Mesothelial cell of epicardium (in vitro differentiated cells): Measurements from ENCODE around the gene ADM2. TPM values are rescaled to one million over a fixed set of nuclear protein-coding genes. Genes with fewer than 3 reads are reported as not detected.

Experiments
- DNase-seq, 2 experiments: peaks; one replicate each; pipeline ENCODE4 v3.0.0; 2021; ENCODE audit warnings: low spot score in 2 of 2; ENCODE audit not compliant: unreplicated experiment in 2 of 2
- H3K27ac Mint-ChIP-seq: 2 replicates; pipeline ENCODE4 v1.8.0; 2021; ENCODE audit warnings: mixed read lengths
- H3K27me3 Mint-ChIP-seq: 2 replicates; pipeline ENCODE4 v1.8.0; 2021; ENCODE audit warnings: low read depth, mixed read lengths
- H3K36me3 Mint-ChIP-seq: 2 replicates; pipeline ENCODE4 v1.8.0; 2021; ENCODE audit warnings: mixed read lengths
- H3K4me1 Mint-ChIP-seq: 2 replicates; pipeline ENCODE4 v1.8.0; 2021; ENCODE audit warnings: mixed read lengths
- H3K4me3 Mint-ChIP-seq: 2 replicates; pipeline ENCODE4 v1.8.0; 2021; ENCODE audit warnings: mild to moderate bottlenecking, moderate library complexity, mixed read lengths
- H3K9me3 Mint-ChIP-seq: 2 replicates; pipeline ENCODE4 v1.8.0; 2021; ENCODE audit warnings: mixed read lengths
- total RNA-seq: library from RNA; stranded (reverse); gene quantifications from 3 replicates; pipeline ENCODE4 v1.2.1, GENCODE V29; 2021
- TF ChIP-seq, protein P1 (sequence below): fragments of 200-600 bp; sonication (generic); IDR thresholded peaks from one replicate; pipeline ENCODE4 v1.5.0; 2021; ENCODE audit warnings: antibody characterized with exemption; ENCODE audit not compliant: unreplicated experiment

Gene ADM2
- total RNA-seq, 1 donor from 2014 or later: 1.4 TPM

DNA sequence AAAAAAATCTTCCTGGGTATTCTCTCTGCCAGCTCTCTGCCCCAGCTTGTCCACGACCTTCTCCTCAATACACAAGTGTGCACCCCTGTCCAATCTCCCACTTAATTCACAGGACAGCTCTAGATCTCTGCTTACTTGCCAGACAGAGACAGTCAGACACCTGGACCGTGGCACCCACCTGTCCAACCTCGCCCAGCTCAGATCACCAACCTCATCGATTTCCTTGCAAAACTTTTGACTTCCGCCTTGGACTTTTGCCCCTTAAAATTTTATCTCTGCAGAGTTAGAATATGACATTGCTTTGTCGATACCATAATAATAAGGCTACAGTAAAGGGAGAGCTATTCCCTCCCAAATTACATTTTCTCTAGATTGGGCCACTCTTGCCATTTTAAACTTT, 15.8 kb downstream of the ADM2 start:
- TF ChIP-seq, protein P1, sequence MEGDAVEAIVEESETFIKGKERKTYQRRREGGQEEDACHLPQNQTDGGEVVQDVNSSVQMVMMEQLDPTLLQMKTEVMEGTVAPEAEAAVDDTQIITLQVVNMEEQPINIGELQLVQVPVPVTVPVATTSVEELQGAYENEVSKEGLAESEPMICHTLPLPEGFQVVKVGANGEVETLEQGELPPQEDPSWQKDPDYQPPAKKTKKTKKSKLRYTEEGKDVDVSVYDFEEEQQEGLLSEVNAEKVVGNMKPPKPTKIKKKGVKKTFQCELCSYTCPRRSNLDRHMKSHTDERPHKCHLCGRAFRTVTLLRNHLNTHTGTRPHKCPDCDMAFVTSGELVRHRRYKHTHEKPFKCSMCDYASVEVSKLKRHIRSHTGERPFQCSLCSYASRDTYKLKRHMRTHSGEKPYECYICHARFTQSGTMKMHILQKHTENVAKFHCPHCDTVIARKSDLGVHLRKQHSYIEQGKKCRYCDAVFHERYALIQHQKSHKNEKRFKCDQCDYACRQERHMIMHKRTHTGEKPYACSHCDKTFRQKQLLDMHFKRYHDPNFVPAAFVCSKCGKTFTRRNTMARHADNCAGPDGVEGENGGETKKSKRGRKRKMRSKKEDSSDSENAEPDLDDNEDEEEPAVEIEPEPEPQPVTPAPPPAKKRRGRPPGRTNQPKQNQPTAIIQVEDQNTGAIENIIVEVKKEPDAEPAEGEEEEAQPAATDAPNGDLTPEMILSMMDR: no peak
- no peaks in the 10 kb centered on the region for H3K9me3 Mint-ChIP-seq
- H3K27me3 Mint-ChIP-seq: no peaks in the 10 kb centered on the region
- no peak overlapping the region for H3K27ac Mint-ChIP-seq
- peaks cover 2% of the 10 kb centered on the region for H3K4me1 Mint-ChIP-seq
- no peak for DNase-seq
- H3K36me3 Mint-ChIP-seq: no peaks in the 10 kb centered on the region
- no peak overlapping the region for H3K4me3 Mint-ChIP-seq

DNA sequence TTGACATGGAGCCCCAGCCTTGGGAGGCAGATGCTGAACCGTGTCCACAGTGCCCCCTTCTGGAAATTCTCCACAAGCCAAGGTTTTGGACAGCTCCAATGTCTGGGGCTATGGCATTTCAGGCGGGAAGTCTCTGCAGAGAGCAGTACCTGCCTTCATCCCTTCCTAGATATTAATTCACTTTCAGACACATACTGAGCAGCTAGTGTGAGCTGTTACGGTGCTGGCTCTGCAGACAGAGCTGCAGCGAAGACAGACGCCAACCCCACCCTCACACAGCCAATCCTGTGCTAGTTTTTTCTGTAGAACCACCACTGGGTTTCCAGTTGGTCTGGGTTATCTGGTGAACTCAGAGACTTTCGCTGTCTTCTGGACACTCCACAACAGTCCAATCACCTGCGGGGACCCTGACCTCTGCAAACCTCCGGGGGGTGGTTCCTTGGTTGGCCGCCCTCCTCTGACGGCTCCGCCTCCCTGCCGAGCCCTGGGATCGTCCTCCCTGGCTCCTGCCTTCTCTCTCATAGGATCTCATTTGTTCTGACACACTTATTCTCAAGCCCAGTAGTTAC, 17.1 kb downstream of the ADM2 start:
- no peaks in the 10 kb centered on the region for H3K27me3 Mint-ChIP-seq
- H3K27ac Mint-ChIP-seq: no peak overlapping the region
- H3K4me3 Mint-ChIP-seq: no peak overlapping the region
- peaks cover 2% of the 10 kb centered on the region for H3K4me1 Mint-ChIP-seq
- no peaks in the 10 kb centered on the region for H3K36me3 Mint-ChIP-seq
- TF ChIP-seq, protein P1: peak; percentile 50
- DNase-seq: no peak
- no peaks in the 10 kb centered on the region for H3K9me3 Mint-ChIP-seq

DNA sequence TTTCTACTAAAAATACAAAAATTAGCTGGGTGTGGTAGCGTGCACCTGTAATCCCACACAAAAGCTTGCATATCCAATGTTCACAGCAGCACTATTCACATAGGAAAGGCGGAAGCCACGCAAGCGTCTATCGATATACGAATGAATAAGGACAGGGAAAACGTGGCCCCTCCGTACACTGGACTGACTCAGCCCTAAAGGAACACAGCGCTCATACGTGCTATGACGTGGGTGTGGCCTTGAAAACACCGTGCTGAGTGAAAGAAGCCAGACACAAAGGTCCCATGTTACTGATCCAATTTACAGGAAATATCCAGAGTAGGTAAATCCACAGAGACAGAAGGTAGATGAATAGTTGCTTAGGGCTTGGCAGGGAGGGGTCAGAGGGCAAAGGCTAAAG, 19.1 kb downstream of the ADM2 start:
- TF ChIP-seq, protein P1: no peak
- no peaks in the 10 kb centered on the region for H3K9me3 Mint-ChIP-seq
- no peak overlapping the region for H3K4me3 Mint-ChIP-seq
- H3K27me3 Mint-ChIP-seq: no peaks in the 10 kb centered on the region
- H3K36me3 Mint-ChIP-seq: no peaks in the 10 kb centered on the region
- DNase-seq: no peak
- no peak overlapping the region for H3K27ac Mint-ChIP-seq
- H3K4me1 Mint-ChIP-seq: peaks cover 2% of the 10 kb centered on the region

DNA sequence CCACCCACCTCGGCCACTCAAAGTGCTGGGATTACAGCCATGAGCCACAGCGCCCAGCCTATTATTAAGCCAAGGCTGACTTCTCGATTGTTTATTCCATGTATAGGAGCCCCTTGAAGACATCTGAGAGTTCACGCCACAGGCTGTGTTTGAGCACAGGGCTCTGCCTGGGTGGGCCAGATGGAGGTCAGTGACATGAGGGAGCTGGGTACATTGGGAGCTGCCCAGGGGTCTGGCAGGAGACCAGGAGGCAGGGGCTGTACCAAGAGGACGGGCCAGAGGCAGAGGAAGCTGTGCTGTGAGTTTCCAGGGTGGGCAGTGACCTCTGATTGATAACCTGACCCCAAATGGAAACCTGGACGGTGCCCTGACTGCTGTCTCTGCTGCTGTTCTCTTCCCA, 20.8 kb downstream of the ADM2 start:
- H3K9me3 Mint-ChIP-seq: no peaks in the 10 kb centered on the region
- no peak overlapping the region for H3K27ac Mint-ChIP-seq
- no peak for DNase-seq
- peaks cover 3% of the 10 kb centered on the region for H3K4me1 Mint-ChIP-seq
- H3K36me3 Mint-ChIP-seq: no peaks in the 10 kb centered on the region
- no peaks in the 10 kb centered on the region for H3K27me3 Mint-ChIP-seq
- no peak overlapping the region for H3K4me3 Mint-ChIP-seq
- TF ChIP-seq, protein P1: no peak

DNA sequence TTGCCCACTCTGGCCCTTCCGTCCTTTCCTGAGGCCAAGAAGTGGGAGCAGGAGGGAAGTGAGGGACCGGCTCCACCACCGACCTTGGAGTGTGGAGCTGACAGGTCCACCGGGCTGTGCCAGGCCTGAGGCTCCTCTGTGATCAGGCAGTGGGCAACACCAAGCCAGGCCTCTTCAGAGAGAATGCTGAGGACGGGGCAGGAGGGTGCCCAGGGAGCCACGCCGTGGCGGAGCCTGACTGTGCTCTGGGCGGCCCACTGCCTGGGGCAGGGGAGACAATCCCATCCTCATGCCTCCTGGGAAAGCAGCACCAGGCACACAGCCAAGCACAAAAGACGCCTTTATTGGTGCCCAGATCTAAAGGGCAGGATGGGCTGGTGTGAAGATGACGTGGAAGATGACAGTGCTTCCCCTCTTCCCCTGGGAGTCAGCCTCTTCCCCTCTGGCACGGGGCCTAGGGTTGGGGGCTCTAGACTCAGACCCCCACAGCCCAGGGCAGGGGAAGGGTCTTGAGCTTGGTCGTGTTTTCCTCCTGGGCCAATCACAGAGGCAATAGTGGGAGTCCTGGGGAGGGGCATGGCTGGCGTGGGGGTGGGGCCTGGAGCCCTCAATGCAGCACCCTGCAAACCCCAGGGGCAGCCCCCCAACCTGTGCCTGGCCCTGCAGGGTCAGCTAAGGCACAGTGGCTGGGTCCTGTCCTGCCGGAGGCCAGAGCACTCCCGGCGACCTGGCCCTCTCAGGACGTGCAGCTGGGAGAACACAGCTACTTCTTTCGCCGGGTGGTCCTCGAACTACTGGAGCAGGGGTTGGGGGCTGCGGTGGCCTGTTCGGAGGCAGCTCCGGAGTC, 21.5 kb downstream of the ADM2 start:
- Mint-ChIP-seq H3K9me3 (no peaks in the 10 kb centered on the region), H3K4me1 (peaks cover 6% of the 10 kb centered on the region), H3K4me3 (no peak overlapping the region), H3K36me3 (no peaks in the 10 kb centered on the region), H3K27ac (no peak overlapping the region), H3K27me3 (no peaks in the 10 kb centered on the region)
- TF ChIP-seq, protein P1: no peak
- no peak for DNase-seq
